IPS DF 19.7 (cell line): ENCODE data around the gene SLC49A3.
"Not testable (repeated sequence)": the region's sequence is repeated elsewhere in the genome, so short reads cannot be mapped to it uniquely, and the experiment has no call there.

Experiments used
- DNase-seq: peaks from one replicate; pipeline ENCODE4 v3.0.0-alpha.2; 2013; ENCODE audit warnings: low read depth, low spot score

SLC49A3 gene

DNA sequence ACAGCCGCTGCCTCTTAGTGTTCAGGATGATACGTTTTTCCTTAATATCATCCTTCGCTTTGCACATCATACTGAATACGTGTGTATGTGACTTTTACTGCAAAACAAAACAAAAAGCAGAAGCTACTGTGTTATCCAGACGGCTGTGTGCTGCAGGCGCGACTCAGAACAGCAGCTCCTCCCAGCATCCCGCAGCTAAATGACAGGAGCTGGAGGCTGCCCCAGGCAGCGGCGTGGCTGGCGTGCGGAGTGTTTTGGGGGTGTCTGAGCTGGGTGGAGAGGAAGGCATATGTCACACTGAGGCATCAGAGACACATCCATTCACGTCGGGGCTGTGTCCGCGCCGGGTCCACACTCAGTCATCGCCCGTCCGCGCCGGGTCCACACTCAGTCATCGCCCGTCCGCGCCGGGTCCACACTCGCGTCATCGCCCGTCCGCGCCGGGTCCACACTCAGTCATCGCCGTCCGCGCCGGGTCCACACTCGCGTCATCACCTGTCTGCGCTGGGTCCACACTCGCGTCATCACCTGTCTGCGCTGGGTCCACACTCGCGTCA is 33.3 kb upstream of the SLC49A3 start:
- no peak for DNase-seq

DNA sequence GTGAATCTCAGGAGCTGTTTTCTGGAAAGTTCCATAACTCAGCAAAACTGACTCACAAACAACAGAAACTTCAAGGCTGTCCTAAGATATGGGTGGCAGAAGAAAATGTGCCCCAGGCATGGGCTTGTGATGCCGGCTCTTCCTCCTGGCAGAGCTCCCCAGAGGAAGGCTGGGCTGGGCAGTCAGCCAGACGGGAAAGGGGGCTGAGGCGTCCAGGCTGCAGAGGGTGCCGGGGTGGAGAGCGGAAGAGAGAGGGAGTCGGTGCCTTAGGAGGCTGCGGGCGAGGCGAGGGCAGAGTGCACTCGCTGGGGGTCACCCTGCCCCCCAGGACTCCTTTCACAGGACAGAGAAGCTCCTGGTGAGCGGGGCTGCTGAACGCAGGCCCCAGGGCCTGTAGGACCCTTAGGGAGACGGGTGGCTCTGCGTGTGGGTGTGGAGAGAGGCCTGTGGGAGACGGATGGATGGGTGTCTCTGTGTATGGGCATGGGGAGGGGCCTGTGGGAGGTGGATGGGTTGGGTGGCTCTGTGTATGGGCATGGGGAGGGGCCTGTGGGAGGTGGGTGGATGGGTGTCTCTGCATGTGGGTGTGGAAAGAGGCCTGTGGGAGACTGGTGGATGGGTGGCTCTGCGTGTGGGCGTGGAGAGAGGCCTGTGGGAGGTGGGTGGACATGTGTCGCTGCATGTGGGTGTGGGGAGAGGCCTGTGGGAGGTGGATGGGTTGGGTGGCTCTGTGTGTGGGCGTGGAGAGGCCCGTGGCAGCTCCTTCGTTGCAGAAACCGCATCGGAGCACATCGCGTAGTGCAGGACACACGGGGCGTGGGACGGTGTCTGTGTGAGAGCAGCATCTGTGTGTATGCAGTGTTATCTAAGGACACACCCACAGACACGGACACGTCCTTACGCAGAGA is 32.6 kb upstream of the SLC49A3 start:
- DNase-seq: no peak

DNA sequence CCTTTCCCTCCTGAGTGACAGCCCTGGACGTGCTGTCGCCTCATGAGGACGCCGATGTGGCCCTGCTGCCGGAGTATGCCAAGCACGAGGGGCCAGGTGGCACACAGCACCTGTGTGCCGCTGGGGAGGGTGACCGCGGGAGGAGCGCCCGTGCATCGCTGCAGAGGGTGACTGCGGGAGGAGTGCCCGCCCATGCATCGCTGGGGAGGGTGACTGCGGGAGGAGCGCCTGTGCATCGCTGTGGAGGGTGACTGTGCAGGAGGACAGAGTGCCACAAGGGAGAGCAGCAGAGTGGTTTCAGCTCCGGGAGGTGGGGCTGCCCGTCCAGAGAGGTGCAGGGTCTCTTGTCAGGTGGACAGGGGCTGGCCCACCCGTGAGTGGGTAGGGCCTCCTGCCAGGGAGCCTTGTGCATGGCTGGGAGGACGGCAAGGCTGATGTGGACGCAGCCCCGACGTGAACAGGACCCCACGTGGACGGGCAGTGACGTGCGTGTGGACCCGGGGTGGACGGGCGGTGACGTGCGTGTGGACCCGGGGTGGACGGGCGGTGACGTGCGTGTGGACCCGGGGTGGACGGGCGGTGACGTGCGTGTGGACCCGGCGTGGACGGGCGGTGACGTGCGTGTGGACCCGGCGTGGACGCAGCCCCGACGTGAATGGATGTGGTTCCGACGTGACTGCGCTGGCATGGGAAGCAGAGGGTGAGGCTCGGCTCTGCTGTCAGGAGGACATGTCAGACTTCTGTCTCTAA is 31.3 kb upstream of the SLC49A3 start:
- DNase-seq: no peak

GRCh38 chr4:718460-718859 is 29.5 kb upstream of the SLC49A3 start:
- DNase-seq: no peak

GRCh38 chr4:717601-718320 is 28.8 kb upstream of the SLC49A3 start:
- no peak for DNase-seq

DNA sequence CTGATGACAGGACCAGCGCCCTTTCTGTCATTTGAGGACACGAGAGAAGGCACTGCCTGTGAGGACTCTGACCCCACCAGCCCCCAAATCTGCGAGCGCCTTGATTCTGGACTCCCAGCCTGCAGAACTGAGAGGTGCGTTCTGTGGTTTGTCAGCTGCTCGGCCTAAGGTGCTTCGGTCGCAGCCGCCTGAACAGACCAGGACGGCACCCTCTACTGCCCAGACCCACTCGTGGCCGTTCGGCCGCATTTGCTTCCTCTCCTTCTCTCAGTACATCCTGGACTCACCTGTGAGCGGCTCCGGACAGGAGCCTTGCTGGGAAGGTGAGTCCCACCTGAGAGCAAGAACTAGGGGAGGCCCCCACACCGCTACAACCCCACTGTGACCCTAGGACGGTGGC is 25.1 kb upstream of the SLC49A3 start:
- no peak for DNase-seq

DNA sequence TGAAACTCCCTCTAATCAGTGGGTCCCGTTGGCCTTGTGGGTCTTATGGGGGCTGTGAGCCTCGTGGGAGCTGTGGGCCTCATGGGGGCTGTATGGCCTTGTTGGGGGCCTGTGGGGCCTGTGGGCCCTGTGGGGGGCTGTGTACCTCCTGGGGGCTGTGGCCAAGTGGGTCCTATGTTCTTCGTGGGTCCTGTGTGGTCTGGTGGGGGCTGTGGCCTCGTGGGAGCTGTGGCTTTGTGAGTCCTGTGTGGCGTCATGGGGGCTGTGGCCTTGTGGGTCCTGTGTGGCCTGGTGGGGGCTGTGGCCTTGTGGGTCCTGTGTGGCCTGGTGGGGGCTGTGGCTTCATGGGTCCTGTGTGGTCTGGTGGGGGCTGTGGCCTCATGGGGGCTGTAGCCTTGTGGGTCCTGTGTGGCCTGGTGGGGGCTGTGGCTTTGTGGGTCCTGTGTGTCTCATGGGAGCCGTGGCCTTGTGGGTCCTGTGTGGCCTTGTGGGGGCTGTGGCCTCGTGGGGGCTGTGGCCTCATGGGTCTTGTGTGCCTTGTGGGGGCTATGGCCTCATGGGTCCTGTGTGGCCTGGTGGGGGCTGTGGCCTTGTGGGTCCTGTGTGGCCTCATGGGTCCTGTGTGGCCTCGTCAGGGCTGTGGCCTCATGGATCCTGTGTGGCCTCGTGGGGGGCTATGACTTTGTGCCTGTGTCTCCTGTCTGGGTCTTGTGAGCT is 24.1 kb upstream of the SLC49A3 start:
- DNase-seq: no peak

DNA sequence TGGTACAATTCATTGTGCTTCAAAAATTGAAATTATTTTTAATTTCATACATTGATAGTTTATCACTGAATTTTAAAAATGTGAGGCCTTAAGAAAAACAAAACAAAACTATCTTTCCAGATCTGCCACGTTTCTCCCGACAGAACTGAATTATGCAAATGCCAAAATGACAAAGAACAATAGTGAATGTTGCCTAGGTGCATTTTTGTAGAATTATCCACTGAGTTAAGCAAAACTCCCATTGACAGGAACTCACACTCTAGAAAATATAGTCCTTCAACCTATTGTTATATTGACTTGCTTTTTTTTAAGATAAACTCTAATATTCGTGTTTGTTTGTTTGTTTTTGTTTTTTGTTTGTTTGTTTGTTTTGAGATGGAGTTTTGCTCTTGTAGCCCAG is 23.1 kb upstream of the SLC49A3 start:
- DNase-seq: no peak

DNA sequence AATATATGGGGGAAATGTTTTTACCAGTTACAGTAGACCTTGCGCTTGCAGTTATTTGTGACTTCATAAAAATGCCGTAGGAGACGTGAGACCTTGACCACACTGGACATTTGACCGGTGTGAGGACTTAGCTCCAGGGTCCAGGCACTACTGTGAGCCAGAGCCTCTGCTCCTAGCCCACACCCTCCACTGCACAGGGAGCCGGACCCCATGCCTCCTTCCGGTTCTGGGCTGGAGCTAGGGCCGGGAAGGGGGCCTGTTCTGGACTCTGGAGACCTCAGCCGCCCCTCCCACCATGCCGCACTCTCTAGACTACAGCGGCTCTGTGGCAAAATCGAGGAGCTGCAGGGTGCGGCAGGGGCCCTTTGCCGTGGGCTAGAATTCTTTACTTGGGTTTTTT is 22.0 kb upstream of the SLC49A3 start:
- no peak for DNase-seq

DNA sequence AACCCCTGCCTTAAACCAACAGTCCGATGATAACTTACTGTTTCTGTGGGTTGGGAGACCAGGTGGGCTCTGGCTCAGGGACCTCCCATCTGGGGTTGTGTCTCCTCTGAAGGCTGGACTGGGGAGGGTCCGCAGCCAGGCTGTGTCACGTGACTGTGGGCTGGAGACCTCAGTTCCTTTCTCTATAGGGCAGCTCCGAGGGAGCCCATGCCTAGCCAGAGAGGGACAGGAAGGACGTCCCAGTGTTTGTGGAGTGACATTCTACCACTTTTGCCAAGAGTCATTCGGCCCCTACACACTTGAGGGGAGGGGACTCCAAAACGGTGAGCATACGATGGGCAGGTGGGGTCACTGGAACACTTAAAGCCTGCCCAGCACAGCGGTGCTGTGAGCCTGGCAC is 21.2 kb upstream of the SLC49A3 start:
- no peak for DNase-seq

- DNase-seq: no peak
Observed at GRCh38 chr4:709348-709747, 20.4 kb upstream of the SLC49A3 start.

DNA sequence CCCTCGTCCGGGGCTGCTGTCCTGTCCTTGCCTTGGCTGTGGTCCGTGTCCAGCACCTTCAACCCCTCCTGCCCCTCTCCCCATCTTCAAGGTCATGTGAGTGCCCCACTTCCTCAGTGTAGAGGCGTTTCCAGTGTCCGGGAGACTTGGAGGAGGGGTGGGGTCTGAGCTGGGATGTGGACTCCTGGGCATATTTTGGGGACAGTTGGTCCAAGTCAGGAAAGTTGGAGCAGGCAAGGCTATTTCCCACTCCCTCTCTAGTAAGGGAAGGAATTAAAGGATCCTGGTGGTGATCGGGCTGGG is 19.6 kb upstream of the SLC49A3 start:
- DNase-seq: no peak

DNA sequence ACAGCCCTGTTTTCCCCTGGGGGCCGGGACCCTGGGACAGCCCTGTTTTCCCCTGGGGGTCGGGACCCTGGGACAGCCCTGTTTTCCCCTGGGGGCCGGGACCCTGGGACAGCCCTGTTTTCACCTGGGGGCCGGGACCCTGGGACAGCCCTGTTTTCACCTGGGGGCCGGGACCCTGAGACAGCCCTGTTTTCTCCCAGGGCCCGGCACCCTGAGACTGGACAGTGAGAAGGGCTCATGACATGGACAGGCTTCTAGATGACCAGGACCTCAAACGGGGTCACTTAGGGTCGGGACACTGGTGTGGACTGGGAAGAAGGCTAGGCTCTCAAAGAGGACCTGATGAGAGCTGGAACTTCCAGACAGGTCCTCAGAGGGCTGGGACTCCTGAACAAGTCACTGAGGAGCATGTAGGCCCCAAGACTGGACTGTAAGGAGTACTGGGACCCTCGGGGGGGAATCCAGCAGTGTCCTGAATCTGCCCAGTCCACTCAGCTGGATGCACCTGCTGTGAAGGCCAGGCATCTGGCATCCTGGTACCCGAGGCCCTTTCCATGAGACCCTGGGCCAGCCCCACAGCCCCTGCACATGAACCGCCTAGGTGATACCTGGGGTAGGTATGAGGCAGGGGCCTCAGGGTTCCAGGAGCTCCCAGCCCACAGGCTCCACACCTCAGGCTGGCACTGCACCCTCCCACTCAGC is 19.1 kb upstream of the SLC49A3 start:
- no peak for DNase-seq

GRCh38 chr4:706834-707598 is 18.1 kb upstream of the SLC49A3 start:
- DNase-seq: no peak

GRCh38 chr4:706083-706633 is 17.2 kb upstream of the SLC49A3 start:
- not testable (repeated sequence) for DNase-seq

DNA sequence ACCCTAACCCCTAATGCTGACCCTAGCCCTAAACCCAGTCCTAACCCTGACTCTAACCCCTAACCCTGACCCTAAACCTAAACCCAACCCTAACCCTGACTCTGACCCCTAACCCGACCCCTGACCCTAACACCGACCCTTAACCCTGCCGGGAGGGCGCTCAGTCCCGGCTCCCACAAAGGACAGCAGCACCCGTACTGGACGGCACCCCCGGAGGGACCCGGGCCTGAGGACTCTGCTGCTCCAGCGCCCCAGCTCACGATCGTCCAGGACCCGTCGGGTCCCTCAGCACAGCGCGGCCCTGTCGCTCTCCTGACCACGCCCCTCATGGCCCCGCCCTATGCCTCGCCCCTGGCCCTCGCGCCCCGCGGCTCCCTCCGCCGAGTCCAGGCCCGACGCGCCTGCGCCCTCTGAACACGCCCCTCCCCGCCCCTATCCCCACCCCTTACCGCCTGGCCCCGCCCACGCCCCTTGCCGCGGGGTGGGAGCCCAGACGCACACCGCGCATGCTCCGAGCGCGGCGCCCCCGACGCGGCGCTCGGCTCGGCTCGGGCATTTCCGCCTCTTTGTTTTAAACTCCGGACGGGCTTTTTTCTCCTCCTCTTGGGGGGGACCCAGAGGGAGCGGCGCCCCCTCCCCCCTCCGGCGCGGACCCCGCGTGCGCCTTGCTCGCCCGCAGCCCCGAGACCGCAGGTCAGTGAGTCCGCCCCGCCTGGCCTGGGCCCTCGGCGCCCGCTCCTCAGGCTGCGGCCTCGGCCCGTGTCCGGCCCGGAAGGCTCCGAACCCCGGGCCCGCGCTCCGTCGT is 16.5 kb upstream of the SLC49A3 start, which contains the start of gene PCGF3:
Gene PCGF3 (plus strand): TSS at position 555 of the 805 bp plus-strand sequence. CDS start 27,849 bp downstream, outside the sequence.
- DNase-seq: no peak

DNA sequence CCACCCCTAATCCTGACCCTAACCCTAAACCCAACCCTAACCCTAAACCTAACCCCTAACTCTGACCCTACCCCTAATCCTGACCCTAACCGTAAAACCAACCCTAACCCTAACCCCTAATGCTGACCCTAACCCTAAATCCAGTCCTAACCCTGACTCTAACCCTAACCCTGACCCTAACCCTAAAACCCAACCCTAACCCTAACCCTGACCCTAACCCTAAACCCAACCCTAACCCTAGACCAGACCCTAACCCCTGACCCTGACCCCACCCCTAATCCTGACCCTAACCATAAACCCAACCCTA is 16.0 kb upstream of the SLC49A3 start:
- no peak for DNase-seq

DNA sequence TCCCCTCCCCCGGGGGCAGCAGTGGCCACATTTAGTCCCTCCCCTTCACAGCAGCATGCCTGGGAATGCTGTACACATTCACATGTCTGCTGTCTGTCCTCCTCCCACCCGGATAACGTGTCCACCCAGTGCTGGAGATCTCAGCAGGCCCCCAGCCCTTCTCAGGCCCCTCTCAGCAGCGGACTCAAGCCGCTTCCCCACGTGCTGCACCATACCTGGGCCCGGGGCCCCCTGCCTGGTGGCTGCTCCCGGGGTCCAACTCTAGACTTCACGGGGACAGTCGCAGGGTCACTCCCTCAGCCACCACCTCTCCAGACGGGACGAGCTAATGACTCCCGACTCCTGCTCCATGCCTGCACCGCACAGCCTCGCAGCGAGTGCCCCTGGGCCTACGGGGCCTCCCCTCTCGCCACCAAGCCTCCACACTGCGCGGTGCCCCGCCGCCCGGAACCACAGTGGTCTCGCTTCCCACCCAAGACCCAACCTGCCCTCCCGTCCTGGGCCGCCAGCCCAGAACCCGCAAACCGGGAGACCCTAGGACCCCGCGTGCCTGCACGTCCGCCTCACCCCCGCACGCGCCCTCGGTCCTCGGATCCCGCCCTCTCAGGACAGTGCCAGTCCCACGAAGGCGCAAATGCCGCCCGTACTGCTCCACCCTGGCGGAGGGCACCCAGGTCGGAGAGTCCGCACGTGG is 15.4 kb upstream of the SLC49A3 start:
- no peak for DNase-seq
